Measurements from ENCODE around the gene NEK1.
"Not testable (repeated sequence)": the region's sequence is repeated elsewhere in the genome, so short reads cannot be mapped to it uniquely, and the experiment has no call there.

GRCh38 chr4:169569188-169569587, 43.2 kb downstream of the NEK1 start:
- not testable (repeated sequence) for TF ChIP-seq CTCF (IDR thresholded peaks at IDR 0.05); EZH2 (IDR thresholded peaks at IDR 0.05; ENCODE audit: borderline replicate concordance, insufficient read depth, low read depth, low read length, poor library complexity, severe bottlenecking)

Measured in B cell (primary cell).